IMR-90 (cell line): Measurements from ENCODE around the gene AFG1L. TPM values are rescaled to one million over a fixed set of nuclear protein-coding genes. Genes with fewer than 3 reads are reported as not detected.

Experiments
- ATAC-seq: fragments of 200-7000 bp; cut with Tn5 transposase; 2 replicates; pipeline ENCODE4 v1.9.1; 2020; ENCODE audit warnings: low read depth, mild to moderate bottlenecking, moderate library complexity
- BruUV-seq: library from RNA; stranded (reverse); fragments of 400-500 nt; replicated peaks from 2 replicates; lab custom pipeline; 2021; lab: Mats Ljungman, UMichigan
- CTCF ChIA-PET: fragments of 300-600 bp; formaldehyde crosslinking; extraction: SDS; loops from one replicate; lab custom pipeline; 2021; ENCODE audit warnings: antibody characterized with exemption; lab: Yijun Ruan, JAX
- POLR2A ChIA-PET: fragments of 300-600 bp; sonication (Branson Sonifier 250); formaldehyde crosslinking; loops from one replicate; lab custom pipeline; 2022; ENCODE audit warnings: antibody characterized with exemption; ENCODE audit not compliant: unreplicated experiment; lab: Charles Lee
- DNase-seq: peaks from one replicate; pipeline ENCODE4 v3.0.0; 2013
- H2AFZ ChIP-seq: replicated peaks from 2 replicates; pipeline ENCODE3; 2013; ENCODE audit warnings: low read length, mild to moderate bottlenecking; ENCODE audit not compliant: poor library complexity
- H2AK5ac ChIP-seq: 2 replicates; pipeline ENCODE4 v1.6.1; 2013; ENCODE audit warnings: low read depth, low read length, inconsistent platforms
- H2AK9ac ChIP-seq: replicated peaks from 2 replicates; pipeline ENCODE3; 2013; ENCODE audit warnings: mild to moderate bottlenecking, low read depth, low read length, moderate library complexity; ENCODE audit not compliant: poor library complexity
- H2BK120ac ChIP-seq: 2 replicates; pipeline ENCODE4 v1.6.1; 2013; ENCODE audit warnings: low read depth, low read length, inconsistent platforms
- H2BK15ac ChIP-seq: 3 replicates; pipeline ENCODE4 v1.6.1; 2013; ENCODE audit warnings: low read depth, low read length, inconsistent platforms
- H2BK20ac ChIP-seq: 2 replicates; pipeline ENCODE4 v1.6.1; 2013; ENCODE audit warnings: low read depth, mild to moderate bottlenecking, inconsistent platforms, low read length, moderate library complexity
- H2BK5ac ChIP-seq: 2 replicates; pipeline ENCODE4 v1.6.1; 2013; ENCODE audit warnings: mild to moderate bottlenecking, low read depth, low read length, inconsistent platforms; ENCODE audit not compliant: poor library complexity, severe bottlenecking
- H3K14ac ChIP-seq: replicated peaks from 2 replicates; pipeline ENCODE4 v1.6.1; 2013; ENCODE audit warnings: low read depth, low read length, inconsistent platforms
- H3K18ac ChIP-seq: 2 replicates; pipeline ENCODE4 v1.6.1; 2013; ENCODE audit warnings: low read depth, low read length, control low read depth
- H3K23ac ChIP-seq: 2 replicates; pipeline ENCODE4 v1.6.1; 2013; ENCODE audit warnings: low read depth, low read length, inconsistent platforms
- H3K27ac ChIP-seq: 2 replicates; pipeline ENCODE4 v1.5.1; 2013; ENCODE audit warnings: mild to moderate bottlenecking, control low read depth, low read length; ENCODE audit not compliant: insufficient read depth
- H3K27me3 ChIP-seq: 2 replicates; pipeline ENCODE4 v1.6.1; 2013; ENCODE audit warnings: low read length; ENCODE audit not compliant: control insufficient read depth, insufficient read depth
- H3K36me3 ChIP-seq: 2 replicates; pipeline ENCODE4 v1.6.1; 2013; ENCODE audit warnings: low read length, mixed read lengths; ENCODE audit not compliant: control insufficient read depth, insufficient read depth
- H3K4ac ChIP-seq: 2 replicates; pipeline ENCODE4 v1.6.1; 2013; ENCODE audit warnings: low read depth, low read length, inconsistent platforms
- H3K4me1 ChIP-seq: 2 replicates; pipeline ENCODE4 v1.6.1; 2013; ENCODE audit warnings: low read length, mixed read lengths; ENCODE audit not compliant: control insufficient read depth, insufficient read depth
- H3K4me2 ChIP-seq: 2 replicates; pipeline ENCODE4 v1.6.1; 2013; ENCODE audit warnings: low read depth, mild to moderate bottlenecking, control low read depth, low read length, moderate library complexity
- H3K4me3 ChIP-seq: 2 replicates; pipeline ENCODE4 v1.5.1; 2013; ENCODE audit warnings: low read depth, mild to moderate bottlenecking, control low read depth, low read length, moderate library complexity; ENCODE audit not compliant: insufficient read depth
- H3K56ac ChIP-seq: 2 replicates; pipeline ENCODE4 v1.6.1; 2013; ENCODE audit warnings: low read length, inconsistent platforms; ENCODE audit not compliant: insufficient read depth; ENCODE audit errors: extremely low read depth
- H3K79me1 ChIP-seq, 2 experiments: 2 replicates each; pipeline ENCODE4 v1.6.1; 2013; ENCODE audit warnings: low read length in 2 of 2, inconsistent platforms in 1 of 2, low read depth in 1 of 2
- H3K9ac ChIP-seq: 2 replicates; pipeline ENCODE4 v1.6.1; 2013; ENCODE audit warnings: low read depth, low read length, control low read depth
- H3K9me1 ChIP-seq: 2 replicates; pipeline ENCODE4 v1.6.1; 2013; ENCODE audit warnings: low read length, inconsistent platforms; ENCODE audit not compliant: insufficient read depth
- H3K9me3 ChIP-seq: 2 replicates; pipeline ENCODE4 v1.6.1; 2013; ENCODE audit warnings: low read length; ENCODE audit not compliant: control insufficient read depth, insufficient read depth
- H4K20me1 ChIP-seq: 2 replicates; pipeline ENCODE4 v1.6.1; 2013; ENCODE audit warnings: low read length, inconsistent platforms; ENCODE audit not compliant: insufficient read depth
- H4K5ac ChIP-seq: 2 replicates; pipeline ENCODE4 v1.6.1; 2013; ENCODE audit warnings: mild to moderate bottlenecking, low read depth, low read length, control low read depth
- H4K8ac ChIP-seq, 2 experiments: 2 replicates each; pipeline ENCODE4 v1.6.1; 2013; ENCODE audit warnings: low read depth in 2 of 2, low read length in 2 of 2, control low read depth in 1 of 2, inconsistent platforms in 1 of 2
- H4K91ac ChIP-seq: 2 replicates; pipeline ENCODE4 v1.6.1; 2013; ENCODE audit warnings: low read depth, low read length, inconsistent platforms; ENCODE audit not compliant: insufficient read depth
- BHLHE40 ChIP-seq: fragments of 150-350 bp; IDR thresholded peaks from 2 replicates; pipeline ENCODE4 v1.6.1; 2016; ENCODE audit warnings: mild to moderate bottlenecking, low read depth, low read length
- CHD1 ChIP-seq: IDR thresholded peaks from 2 replicates; pipeline ENCODE4 v1.6.1; 2012; ENCODE audit warnings: low read depth, low read length, improper control_type of control experiment
- CTCF ChIP-seq: conservative IDR thresholded peaks from 2 replicates; pipeline ENCODE4 v1.5.1; 2012; ENCODE audit warnings: mild to moderate bottlenecking, low read depth, low read length, improper control_type of control experiment
- ELK1 ChIP-seq: fragments of 150-350 bp; IDR thresholded peaks from 2 replicates; pipeline ENCODE4 v1.6.1; 2016; ENCODE audit warnings: low read depth, mild to moderate bottlenecking, low read length, moderate library complexity, borderline replicate concordance
- FOS ChIP-seq: fragments of 150-350 bp; IDR thresholded peaks from 2 replicates; pipeline ENCODE4 v1.6.1; 2016; ENCODE audit warnings: low read depth, low read length
- MAFK ChIP-seq: IDR thresholded peaks from 2 replicates; pipeline ENCODE4 v1.6.1; 2012; ENCODE audit warnings: low read depth, low read length, improper control_type of control experiment
- MAZ ChIP-seq: IDR thresholded peaks from 2 replicates; pipeline ENCODE4 v1.6.1; 2012; ENCODE audit warnings: low read depth, mild to moderate bottlenecking, low read length, improper control_type of control experiment, moderate library complexity, borderline replicate concordance
- MXI1 ChIP-seq: IDR thresholded peaks from 2 replicates; pipeline ENCODE4 v1.6.1; 2012; ENCODE audit warnings: low read depth, mild to moderate bottlenecking, low read length, moderate library complexity, borderline replicate concordance
- NFE2L2 ChIP-seq: fragments of 150-350 bp; IDR thresholded peaks from 2 replicates; pipeline ENCODE4 v1.6.1; 2016; ENCODE audit warnings: low read depth, mild to moderate bottlenecking, low read length
- POLR2A ChIP-seq: IDR thresholded peaks from 2 replicates; pipeline ENCODE4 v1.6.1; 2012; ENCODE audit warnings: mild to moderate bottlenecking, low read depth, low read length
- RAD21 ChIP-seq: IDR thresholded peaks from 2 replicates; pipeline ENCODE4 v1.6.1; 2012; ENCODE audit warnings: low read length, improper control_type of control experiment
- RCOR1 ChIP-seq: IDR thresholded peaks from 2 replicates; pipeline ENCODE4 v1.6.1; 2012; ENCODE audit warnings: mild to moderate bottlenecking, low read length, improper control_type of control experiment; ENCODE audit not compliant: insufficient replicate concordance
- RFX5 ChIP-seq: IDR thresholded peaks from 2 replicates; pipeline ENCODE4 v1.8.0; 2012; ENCODE audit warnings: low read depth, mild to moderate bottlenecking, low read length, moderate library complexity
- SMC3 ChIP-seq: fragments of 150-350 bp; IDR thresholded peaks from 2 replicates; pipeline ENCODE4 v1.6.1; 2016; ENCODE audit warnings: low read depth, mild to moderate bottlenecking, antibody characterized with exemption, low read length, moderate library complexity
- USF2 ChIP-seq: fragments of 150-350 bp; IDR thresholded peaks from 2 replicates; pipeline ENCODE4 v1.6.1; 2017; ENCODE audit warnings: mild to moderate bottlenecking, antibody characterized with exemption, low read length, low read depth
- dilution Hi-C: fragments of 300-500 bp; cut with HindIII; formaldehyde crosslinking; loops from one replicate; pipeline ENCODE4 v1.14.3; 2018; ENCODE audit warnings: low sequenced_read_pairs; ENCODE audit not compliant: unreplicated experiment
- in situ Hi-C: fragments of 300-500 bp; cut with MboI; formaldehyde crosslinking; loops from 3 replicates; pipeline ENCODE4 v1.14.3; 2019; ENCODE audit warnings: low sequenced_read_pairs, inconsistent platforms, mixed read lengths
- intact Hi-C: fragments of 100-400 bp; cut with micrococcal nuclease; formaldehyde crosslinking; loops from 2 replicates; pipeline ENCODE4 v1.10.0; 2022
- polyA plus RNA-seq, 3 experiments: library from polyadenylated mRNA; depleted of rRNA; stranded (reverse); fragments of >200 nt; gene quantifications; 2 replicates each; pipeline ENCODE4 v1.2.3, GENCODE V29; 2012; ENCODE audit warnings: low replicate concordance in 1 of 3
- total RNA-seq: library from RNA; depleted of rRNA; stranded (reverse); fragments of >200 nt; gene quantifications from 2 replicates; pipeline ENCODE4 v1.2.3, GENCODE V29; 2012

AFG1L gene
- total and polyA plus RNA-seq, 2 of the 4 experiments (the other 2 are of a cell fraction), result 1.0 to 2.0 TPM

- POLR2A ChIA-PET, result no interaction called here
- no peaks in the 10 kb centered on the region for H3K36me3 ChIP-seq
- no peak overlapping the region for H4K91ac ChIP-seq
- no peak overlapping the region for H4K5ac ChIP-seq
- no peaks in the 10 kb centered on the region for H3K4me1 ChIP-seq
- H2BK120ac ChIP-seq, result no peak overlapping the region
- H4K20me1 ChIP-seq, result no peaks in the 10 kb centered on the region
- no peak overlapping the region for H3K18ac ChIP-seq
- no peaks in the 10 kb centered on the region for H3K9me3 ChIP-seq
- intact Hi-C loops, result no loop called here
- H3K4me2 ChIP-seq, result no peak overlapping the region
- BruUV-seq, result no TSS peak
- CTCF ChIA-PET, result interaction anchor here (0.8 kb wide), 1 partner anchor 8 kb away, joined by 9 read pairs; no protein-coding TSS in a partner anchor
- H3K27me3 ChIP-seq, result no peaks in the 10 kb centered on the region
- H3K4me3 ChIP-seq, result no peak overlapping the region
- no peak overlapping the region for H2AK5ac ChIP-seq
- H3K9me1 ChIP-seq, result no peaks in the 10 kb centered on the region
- in situ Hi-C loops, result no loop called here
- H2AK9ac ChIP-seq, result no peak overlapping the region
- dilution Hi-C loops, result no loop called here
- no peak for TF ChIP-seq RFX5
- no peak for TF ChIP-seq MXI1
- TF ChIP-seq SMC3, result no peak
- no peak for TF ChIP-seq POLR2A
- no peak for TF ChIP-seq RAD21
- no peak for TF ChIP-seq NFE2L2
- no peak for TF ChIP-seq FOS
- TF ChIP-seq RCOR1, result no peak
- TF ChIP-seq USF2, result no peak
- TF ChIP-seq ELK1, result no peak
- TF ChIP-seq CTCF, result no peak
- no peak for TF ChIP-seq MAZ
- TF ChIP-seq MAFK, result no peak
- no peak for TF ChIP-seq BHLHE40
- no peak for TF ChIP-seq CHD1
- H3K27ac ChIP-seq, result no peak overlapping the region
- H4K8ac ChIP-seq, result no peak overlapping the region
- no peak overlapping the region for H3K14ac ChIP-seq
- no peak overlapping the region for H2AFZ ChIP-seq
- no peak overlapping the region for H2BK5ac ChIP-seq
- H3K23ac ChIP-seq, result no peak overlapping the region
- DNase-seq, result peak; percentile 16
- H2BK15ac ChIP-seq, result no peak overlapping the region
- no peak overlapping the region for H3K56ac ChIP-seq
- H3K9ac ChIP-seq, result no peak overlapping the region
- no peak overlapping the region for H2BK20ac ChIP-seq
- no peaks in the 10 kb centered on the region for H3K79me1 ChIP-seq
- ATAC-seq, result peak; percentile 62
- no peak overlapping the region for H3K4ac ChIP-seq
Measured at GRCh38 chr6:108441141-108441540, 146.3 kb downstream of the AFG1L start.
